PC-3 (cell line): ENCODE data around the gene LRRFIP2.

Experiments
- EZH2 ChIP-seq: fragments of 300-600 bp; sonication (generic); IDR thresholded peaks from one replicate; pipeline ENCODE4 v1.6.1; 2017; ENCODE audit warnings: antibody characterized with exemption, mild to moderate bottlenecking, low read length; ENCODE audit not compliant: unreplicated experiment
- EZH2phosphoT487 ChIP-seq: fragments of 300-600 bp; sonication (generic); IDR thresholded peaks from 2 replicates; pipeline ENCODE4 v1.6.1; 2018; ENCODE audit warnings: mild to moderate bottlenecking, antibody characterized with exemption, low read length, borderline replicate concordance
- TF ChIP-seq, protein P1 (sequence below): fragments of 300-600 bp; sonication (generic); conservative IDR thresholded peaks from 2 replicates; pipeline ENCODE4 v1.5.1; 2017; ENCODE audit warnings: antibody characterized with exemption, low read depth, mild to moderate bottlenecking, low read length

DNA sequence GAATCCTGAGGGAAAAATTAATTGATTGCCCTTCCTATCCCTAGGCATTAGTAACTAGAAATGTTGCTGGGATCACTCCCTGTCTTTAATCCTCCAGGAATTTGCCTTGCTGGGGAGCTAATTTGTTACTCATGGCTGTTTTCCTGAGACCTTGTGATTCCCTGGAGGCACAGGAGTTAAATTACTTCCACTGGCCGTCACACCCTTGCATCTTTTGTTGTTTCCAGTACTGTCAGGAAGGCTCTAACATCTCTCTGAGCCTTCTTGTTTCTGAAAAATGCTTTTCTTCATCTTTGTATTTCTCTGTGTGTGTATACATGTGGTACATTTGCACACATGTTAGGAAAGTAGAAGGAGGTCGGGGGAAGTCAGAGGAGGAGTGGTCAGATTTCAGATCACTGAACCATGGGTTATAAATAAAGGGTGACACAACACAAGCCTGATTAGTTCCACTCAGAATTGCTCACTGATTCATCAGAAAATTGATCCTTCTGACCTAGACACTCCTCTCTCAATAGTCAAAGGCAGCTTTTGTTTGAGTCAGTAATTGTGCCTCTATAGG is 23.5 kb upstream of the LRRFIP2 start:
- TF ChIP-seq, protein P1, sequence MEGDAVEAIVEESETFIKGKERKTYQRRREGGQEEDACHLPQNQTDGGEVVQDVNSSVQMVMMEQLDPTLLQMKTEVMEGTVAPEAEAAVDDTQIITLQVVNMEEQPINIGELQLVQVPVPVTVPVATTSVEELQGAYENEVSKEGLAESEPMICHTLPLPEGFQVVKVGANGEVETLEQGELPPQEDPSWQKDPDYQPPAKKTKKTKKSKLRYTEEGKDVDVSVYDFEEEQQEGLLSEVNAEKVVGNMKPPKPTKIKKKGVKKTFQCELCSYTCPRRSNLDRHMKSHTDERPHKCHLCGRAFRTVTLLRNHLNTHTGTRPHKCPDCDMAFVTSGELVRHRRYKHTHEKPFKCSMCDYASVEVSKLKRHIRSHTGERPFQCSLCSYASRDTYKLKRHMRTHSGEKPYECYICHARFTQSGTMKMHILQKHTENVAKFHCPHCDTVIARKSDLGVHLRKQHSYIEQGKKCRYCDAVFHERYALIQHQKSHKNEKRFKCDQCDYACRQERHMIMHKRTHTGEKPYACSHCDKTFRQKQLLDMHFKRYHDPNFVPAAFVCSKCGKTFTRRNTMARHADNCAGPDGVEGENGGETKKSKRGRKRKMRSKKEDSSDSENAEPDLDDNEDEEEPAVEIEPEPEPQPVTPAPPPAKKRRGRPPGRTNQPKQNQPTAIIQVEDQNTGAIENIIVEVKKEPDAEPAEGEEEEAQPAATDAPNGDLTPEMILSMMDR: no peak
- TF ChIP-seq EZH2phosphoT487 (no peak), EZH2 (no peak)
